Transverse colon (tissue), 3 donors: ENCODE results near the gene ANP32B.

Source experiments
- CTCF ChIP-seq, 5 experiments: fragments of 200-600 bp in 3 of 5; fragments of 450-650 bp in 2 of 5; sonication (generic) in 3 of 5; IDR thresholded peaks; 1 replicate in 2 of 5; 2 replicates in 3 of 5; pipeline ENCODE4 v1.5.1; 2016 to 2017; ENCODE audit warnings: antibody characterized with exemption in 5 of 5, inconsistent platforms in 3 of 5, mild to moderate bottlenecking in 2 of 5, moderate library complexity in 1 of 5
- EP300 ChIP-seq: sonication (generic); formaldehyde crosslinking; IDR thresholded peaks from one replicate; pipeline ENCODE4 v1.6.1; 2017; ENCODE audit warnings: antibody characterized with exemption, low read depth
- POLR2A ChIP-seq: fragments of 450-650 bp; IDR thresholded peaks from one replicate; pipeline ENCODE4 v1.6.1; 2016; ENCODE audit warnings: antibody characterized with exemption, mild to moderate bottlenecking, moderate library complexity

- no peak for TF ChIP-seq CTCF (IDR thresholded peaks at IDR 0.05)
- no peak for TF ChIP-seq EP300
- no peak for TF ChIP-seq POLR2A
These were observed 41.8 kb upstream of the ANP32B start for GRCh38 chr9:97941323-97941722.
